Keratinocyte (primary cell): ENCODE results near the gene LCN10.

ENCODE experiments used
- EZH2 ChIP-seq: IDR thresholded peaks from one replicate; pipeline ENCODE4 v1.6.1; 2012; ENCODE audit warnings: inconsistent platforms, mild to moderate bottlenecking, low read length, moderate library complexity
- TF ChIP-seq, protein P1 (sequence below), 3 experiments: IDR thresholded peaks in 1 of 3; conservative IDR thresholded peaks in 1 of 3; optimal IDR thresholded peaks in 1 of 3; 2 replicates in 2 of 3; 3 replicates in 1 of 3; pipeline versions ENCODE3 to v1.5.1; 2011; ENCODE audit warnings: low read length in 3 of 3, mild to moderate bottlenecking in 3 of 3, moderate library complexity in 2 of 3, control low read depth in 1 of 3, inconsistent platforms in 1 of 3; ENCODE audit not compliant: insufficient read depth in 2 of 3; ENCODE audit errors: extremely low read depth in 1 of 3

GRCh38 chr9:136751244-136751643 is 8.5 kb upstream of the LCN10 start:
- TF ChIP-seq, protein P1, sequence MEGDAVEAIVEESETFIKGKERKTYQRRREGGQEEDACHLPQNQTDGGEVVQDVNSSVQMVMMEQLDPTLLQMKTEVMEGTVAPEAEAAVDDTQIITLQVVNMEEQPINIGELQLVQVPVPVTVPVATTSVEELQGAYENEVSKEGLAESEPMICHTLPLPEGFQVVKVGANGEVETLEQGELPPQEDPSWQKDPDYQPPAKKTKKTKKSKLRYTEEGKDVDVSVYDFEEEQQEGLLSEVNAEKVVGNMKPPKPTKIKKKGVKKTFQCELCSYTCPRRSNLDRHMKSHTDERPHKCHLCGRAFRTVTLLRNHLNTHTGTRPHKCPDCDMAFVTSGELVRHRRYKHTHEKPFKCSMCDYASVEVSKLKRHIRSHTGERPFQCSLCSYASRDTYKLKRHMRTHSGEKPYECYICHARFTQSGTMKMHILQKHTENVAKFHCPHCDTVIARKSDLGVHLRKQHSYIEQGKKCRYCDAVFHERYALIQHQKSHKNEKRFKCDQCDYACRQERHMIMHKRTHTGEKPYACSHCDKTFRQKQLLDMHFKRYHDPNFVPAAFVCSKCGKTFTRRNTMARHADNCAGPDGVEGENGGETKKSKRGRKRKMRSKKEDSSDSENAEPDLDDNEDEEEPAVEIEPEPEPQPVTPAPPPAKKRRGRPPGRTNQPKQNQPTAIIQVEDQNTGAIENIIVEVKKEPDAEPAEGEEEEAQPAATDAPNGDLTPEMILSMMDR (optimal IDR thresholded peaks at IDR 0.05 in 1 of 3, IDR thresholded peaks at IDR 0.05 in 1 of 3, conservative IDR thresholded peaks at IDR 0.05 in 1 of 3; ENCODE audit: extremely low read depth in 1 of 3, insufficient read depth in 2 of 3, low read length in 3 of 3), result no peak
- no peak for TF ChIP-seq EZH2
